Left colon (tissue), 2 donors: ENCODE measurements around the gene TRPM2. TPM values are rescaled to one million over a fixed set of nuclear protein-coding genes. Genes with fewer than 3 reads are reported as not detected.

ENCODE experiments used
- ATAC-seq: fragments of 200-7000 bp; cut with Tn5 transposase; one replicate; pipeline ENCODE4 v1.9.1; 2020; ENCODE audit warnings: mild to moderate bottlenecking, moderate library complexity
- DNase-seq, 2 donors: peaks; one replicate each; pipeline ENCODE4 v3.0.0-alpha.2; 2020
- intact Hi-C, 2 donors: fragments of 100-400 bp; cut with DNase I in 1 of 2; cut with micrococcal nuclease in 1 of 2; formaldehyde crosslinking; loops; one replicate each; pipeline versions ENCODE4 v1.11.2 to v1.14.0; 2022; cut with DNase I, micrococcal nuclease
- total RNA-seq, 2 donors: library from RNA; stranded (reverse); fragmentation: NEBNext Ultra II Directional; extraction: Animal tissue kit (Norgen Biotek cat#: 25700); gene quantifications; one replicate each; pipeline ENCODE4 v1.2.1, GENCODE V29; 2021
- donor health status: DM: no; HTN: no; CAD: no.
- donor health status: DM: yes; HTN: yes; CAD: no.

The TRPM2 gene
- total RNA-seq, 2 donors from 2014 or later, result 3.3 to 5.4 TPM

DNA sequence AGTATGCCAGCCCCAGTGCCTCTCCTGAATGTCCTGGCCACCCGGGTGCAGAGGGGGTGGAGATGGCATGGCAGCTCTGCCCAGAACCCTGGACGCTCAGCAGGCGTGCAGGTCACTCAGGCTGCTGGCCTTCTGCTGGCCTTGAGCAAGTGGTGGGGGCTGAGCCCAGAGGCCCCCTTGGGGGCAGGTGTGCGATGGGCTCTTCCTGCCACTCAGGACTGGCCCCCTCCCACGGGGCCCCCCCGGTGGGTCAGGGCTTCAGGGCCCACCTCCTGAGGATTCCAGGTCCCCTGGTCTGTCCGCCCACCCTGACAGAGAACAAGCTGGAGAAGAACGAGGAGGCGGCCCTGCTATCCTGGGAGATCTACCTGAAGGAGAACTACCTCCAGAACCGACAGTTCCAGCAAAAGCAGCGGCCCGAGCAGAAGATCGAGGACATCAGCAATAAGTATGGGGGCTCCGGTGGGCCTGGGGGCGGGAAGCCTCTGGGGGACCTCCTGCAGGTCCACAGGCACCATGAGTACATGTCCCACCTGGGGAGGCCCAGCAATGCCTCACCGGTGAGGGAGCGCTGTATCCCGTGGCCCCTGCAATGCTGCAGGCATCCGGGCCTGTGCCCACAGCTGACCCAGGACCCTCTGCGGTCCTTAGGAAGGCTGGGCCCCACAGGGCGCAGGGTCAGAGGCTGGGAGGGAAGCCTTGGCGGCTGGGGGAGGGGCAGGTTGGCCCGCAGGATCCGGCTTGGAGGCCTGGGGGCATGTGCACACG, 64.9 kb downstream of the TRPM2 start:
- intact Hi-C loops, result no loop called here
- peak in 1 of 2 donors; percentile 10 for DNase-seq
- no peak for ATAC-seq

DNA sequence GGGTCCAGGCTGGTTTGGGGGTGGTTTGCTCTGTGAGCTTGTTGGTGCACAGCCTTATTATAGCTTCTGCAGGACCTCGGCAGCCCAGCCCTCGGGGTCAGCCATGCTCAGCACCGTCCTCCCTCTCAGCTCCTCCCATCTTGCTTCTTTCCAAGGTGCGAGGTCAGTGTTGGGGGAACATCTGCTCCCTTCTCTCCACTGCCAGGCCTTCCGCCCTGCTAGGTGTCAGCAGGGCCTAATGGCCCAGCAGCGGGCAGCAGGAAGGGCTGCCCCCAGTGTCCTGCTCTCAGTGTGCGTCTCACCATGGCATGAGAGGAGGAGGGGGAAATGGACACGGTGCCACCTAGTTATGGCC, 65.4 kb downstream of the TRPM2 start:
- DNase-seq, result peak in 1 of 2 donors; percentile 16
- ATAC-seq, result no peak
- intact Hi-C loops, result no loop called here

DNA sequence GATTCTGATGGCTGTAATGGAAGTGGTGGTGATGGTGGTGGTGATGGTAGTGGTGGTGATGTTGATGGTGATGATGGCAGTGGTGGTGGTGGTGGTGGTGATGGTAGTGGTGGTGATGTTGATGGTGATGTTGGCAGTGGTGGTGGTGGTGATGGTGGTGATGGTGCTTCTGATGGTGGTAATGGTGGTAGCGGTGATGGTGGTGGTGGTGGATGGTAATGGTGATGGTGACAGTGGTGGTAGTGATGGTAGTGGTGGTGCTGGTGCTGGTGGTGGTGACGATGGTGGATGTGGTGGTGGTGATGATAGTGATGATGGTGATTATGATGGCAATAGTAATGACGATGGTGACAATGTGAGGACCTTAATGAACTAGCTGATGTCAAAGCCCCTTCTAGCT, 66.3 kb downstream of the TRPM2 start:
- no peak for ATAC-seq
- intact Hi-C loops, result no loop called here
- DNase-seq, result no peak

DNA sequence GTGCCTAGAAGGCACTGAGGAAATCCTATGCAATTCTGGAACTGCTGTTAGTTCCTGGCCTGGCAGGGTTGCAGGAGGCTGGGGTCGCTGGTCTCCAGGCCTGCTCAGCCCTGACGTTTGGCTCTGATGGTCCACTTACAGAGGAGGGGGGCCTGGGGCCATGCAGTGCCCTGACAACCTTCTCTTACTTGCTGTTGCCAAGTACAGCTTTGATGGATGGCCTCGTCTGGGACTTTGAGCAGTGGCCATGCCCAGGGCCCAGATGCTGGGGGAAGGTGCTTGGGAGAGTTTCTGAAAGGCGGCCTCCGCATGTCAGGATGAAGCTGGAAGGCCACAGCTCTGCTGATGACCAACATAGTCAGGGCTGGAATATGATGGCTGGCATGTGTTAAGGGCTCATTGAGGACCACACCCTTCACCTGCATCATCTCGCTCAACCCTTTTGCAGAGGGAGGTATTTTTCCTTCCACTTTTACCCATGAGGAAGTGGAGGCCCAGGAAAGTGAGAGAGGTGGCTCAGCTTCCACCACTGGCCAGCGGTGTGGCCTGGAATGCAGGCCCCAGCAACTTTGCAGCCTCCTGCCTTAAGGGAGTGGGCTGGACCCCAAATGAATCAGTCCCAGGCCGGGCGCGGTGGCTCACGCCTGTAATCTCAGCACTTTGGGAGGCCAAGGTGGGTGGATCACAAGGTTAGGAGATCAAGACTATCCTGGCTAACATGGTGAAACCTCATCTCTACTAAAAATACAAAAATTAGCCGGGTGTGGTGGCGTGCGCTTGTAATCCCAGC, 67.2 kb downstream of the TRPM2 start:
- ATAC-seq, result no peak
- DNase-seq, result peak in 1 of 2 donors; percentile 4
- intact Hi-C loops, result no loop called here

DNA sequence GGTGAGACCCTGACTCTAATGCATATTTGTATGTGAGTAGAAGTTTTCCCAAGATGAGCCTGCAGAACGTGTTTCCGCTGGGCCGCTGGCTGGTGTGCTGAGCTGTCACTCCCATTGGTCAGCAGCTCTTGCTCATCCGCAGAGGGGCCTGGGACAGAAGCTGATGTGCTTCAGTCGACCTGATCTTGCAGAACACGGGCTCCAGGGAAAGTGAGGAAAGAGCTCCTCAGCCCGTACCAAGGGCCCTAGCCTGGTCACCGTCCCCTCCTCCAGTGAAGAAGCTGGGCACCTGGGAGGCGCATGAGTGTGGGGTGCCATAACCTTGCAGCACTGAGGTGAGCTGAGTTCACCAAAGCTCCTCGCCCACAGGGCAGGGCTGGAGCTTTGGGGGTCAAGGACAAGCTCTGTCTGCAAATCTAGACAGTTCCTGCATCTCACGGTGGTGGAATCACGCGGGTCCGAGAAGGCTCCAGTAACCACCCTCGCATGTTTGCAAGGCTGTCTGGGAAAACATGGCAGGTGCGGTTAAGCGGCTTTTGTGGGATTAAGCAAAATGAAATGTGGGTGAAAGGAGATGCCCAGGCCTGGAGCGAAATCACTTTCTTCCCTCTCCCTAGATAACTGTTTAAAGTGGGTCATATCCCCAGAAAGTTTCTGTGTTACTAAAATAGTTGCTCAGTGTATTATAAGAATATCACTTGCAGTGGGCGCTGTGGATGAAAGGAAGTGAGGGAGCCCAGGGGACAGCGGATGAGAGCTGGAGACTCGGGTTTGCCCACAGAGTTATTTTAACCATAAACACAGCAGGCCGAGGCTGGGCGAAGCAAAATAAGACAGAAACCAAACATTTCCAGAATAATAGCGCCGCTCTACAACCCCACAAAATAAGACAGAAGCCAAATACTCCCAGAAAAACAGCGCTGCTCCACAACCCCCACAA, 68.8 kb downstream of the TRPM2 start:
- intact Hi-C loops, result no loop called here
- peak in 1 of 2 donors; percentile 16 for DNase-seq
- ATAC-seq, result no peak

DNA sequence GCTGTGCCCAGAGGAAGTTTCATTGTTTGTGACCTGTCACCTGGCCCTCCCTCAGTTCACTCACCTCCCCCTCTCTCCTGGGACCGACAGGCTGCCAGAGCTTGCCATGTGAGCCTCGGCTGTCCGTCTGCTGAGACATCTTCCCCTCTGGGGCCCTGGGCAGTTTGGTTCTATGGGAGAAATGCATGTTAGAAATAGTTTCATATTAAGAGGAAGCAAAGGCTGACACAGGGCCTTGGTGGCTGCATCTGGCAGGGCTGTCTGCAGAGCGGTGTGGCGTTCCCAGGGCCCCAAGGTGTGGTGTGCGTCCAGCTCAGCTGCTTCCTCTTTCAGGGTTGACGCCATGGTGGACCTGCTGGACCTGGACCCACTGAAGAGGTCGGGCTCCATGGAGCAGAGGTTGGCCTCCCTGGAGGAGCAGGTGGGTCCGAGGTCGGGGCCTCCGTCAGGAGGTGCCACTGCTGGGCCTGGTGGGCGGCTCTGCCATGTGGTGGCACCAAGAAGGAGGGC, 69.9 kb downstream of the TRPM2 start:
- intact Hi-C loops, result no loop called here
- DNase-seq (peak; percentile 3 to 10), ATAC-seq (no peak)

DNA sequence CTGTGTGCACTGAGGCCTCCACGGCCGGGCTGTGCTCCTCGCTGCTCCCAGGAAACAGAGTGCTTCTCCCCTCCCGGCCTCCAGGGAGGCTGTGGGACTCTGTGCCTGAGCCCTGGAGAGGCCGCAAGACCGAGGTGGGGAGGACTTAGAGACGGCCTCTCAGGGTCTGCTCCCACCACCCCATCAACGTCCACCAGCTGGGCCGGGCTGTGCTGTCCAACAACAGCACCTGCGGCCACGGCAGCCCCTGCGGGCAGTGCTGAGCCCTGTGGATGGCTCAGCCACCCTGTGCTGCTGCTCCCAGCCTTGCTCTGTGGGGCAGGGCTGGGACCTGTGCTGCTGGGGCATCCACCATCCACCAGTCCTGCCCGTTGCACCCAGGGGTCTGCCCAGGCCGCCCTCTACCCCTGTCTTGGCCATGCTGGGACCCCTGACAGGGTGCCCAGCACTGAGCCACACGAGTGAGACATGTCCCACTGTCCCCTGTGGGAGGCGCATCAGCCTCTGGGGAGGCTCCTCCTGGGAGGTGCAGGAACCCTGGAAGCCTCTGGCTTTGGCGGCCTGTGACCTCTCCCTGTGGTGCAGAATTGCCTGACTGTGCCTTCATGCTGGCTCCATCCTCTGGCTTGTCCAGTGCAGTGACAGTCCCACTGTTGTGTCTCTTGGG, 70.7 kb downstream of the TRPM2 start:
- DNase-seq (peak in 1 of 2 donors; percentile 7), ATAC-seq (no peak)
- intact Hi-C loops, result no loop called here

DNA sequence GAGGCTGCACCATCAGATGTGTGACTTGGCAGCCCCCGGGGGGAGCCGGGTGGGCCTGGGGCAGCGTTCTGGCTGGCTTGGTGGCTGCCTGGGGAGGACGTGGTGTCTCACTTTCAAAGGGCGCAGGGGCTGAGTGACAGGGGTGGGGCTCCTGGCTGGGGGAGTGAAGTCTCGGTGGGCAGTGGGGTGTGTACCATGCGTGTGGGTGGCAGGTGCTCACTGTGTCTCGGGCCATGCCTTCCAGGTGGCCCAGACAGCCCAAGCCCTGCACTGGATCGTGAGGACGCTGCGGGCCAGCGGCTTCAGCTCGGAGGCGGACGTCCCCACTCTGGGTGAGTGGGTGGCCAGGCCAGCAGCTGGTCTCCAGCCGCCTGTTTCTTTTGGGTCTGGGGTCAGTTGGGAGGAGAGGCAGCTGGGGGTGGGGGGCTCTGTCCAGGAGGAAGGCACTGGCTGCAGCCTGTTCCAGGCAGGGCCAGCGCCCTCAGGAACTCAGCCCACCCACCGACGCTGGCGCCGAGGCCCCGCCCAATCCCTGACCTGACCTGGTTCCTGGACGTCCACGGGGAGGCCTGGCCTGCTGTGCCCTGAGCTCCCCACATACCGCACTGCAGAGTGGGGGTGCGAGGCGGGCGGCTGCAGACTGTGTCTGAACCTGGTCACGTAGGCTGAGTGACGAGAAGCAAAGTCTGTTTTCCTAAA, 71.3 kb downstream of the TRPM2 start:
- intact Hi-C loops, result no loop called here
- ATAC-seq (no peak), DNase-seq (peak in 1 of 2 donors; percentile 20)

DNA sequence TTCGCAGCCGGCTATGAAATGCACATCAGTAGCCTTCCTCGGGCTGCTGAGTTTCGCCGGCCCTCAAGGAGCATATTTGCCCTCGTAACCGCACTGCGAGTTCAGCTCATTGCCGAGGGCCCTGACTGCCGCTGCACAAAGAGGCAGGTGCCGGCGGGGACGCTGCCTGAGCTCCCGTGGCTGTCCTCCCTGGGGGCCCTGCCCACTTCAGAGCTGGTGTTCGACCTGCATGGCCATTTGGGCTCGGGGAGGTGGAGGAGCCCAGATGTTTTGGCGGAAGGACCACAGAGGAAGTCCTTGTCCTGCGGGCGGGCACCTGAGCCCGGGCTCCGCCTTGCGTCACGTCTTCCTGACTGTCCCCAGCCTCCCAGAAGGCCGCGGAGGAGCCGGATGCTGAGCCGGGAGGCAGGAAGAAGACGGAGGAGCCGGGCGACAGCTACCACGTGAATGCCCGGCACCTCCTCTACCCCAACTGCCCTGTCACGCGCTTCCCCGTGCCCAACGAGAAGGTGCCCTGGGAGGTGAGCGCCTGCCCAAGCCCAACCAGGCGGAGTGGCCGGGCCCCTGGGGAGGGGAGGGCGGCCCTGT, 72.0 kb downstream of the TRPM2 start:
- DNase-seq, result peak in 1 of 2 donors; percentile 22
- ATAC-seq, result peak; percentile 32
- intact Hi-C loops, result no loop called here

DNA sequence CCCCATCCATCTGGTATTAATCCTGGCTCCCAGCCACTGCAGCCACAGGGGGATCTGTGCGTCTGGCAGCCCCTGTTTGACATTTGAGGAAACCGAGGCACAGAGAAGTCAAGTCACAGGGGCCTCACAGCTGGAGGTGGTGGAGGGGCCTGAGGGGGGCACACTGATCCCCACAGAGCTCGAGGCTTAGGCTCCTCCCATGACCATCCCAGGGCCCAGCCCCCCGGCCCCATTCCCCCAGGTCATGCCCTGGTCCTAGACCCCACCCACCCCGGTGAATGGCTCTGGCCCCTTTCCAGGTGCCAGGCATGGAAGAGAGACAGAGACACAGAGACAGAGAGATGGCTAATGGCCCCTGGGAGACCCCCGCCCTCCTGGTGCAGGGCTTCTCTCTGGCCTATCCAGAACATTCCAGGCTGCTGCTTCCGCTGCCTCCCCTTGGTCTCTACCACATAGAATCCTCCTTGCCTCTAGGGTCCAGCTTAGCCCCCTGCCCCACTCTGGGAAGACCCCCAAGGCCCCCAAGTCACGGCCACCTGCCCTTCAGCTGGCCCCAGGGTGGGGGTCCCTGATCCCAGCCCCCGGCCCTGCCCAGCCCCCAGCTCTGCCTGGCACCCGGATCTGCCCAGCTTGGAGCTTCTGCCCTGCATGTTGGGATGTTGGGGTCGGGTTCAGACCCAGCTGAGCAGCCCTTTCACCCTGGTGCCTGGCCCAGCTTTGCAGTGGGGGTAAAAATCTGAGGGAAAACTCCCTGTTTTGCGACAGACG, 72.7 kb downstream of the TRPM2 start:
- no peak for ATAC-seq
- peak in 1 of 2 donors; percentile 20 for DNase-seq
- intact Hi-C loops, result no loop called here

DNA sequence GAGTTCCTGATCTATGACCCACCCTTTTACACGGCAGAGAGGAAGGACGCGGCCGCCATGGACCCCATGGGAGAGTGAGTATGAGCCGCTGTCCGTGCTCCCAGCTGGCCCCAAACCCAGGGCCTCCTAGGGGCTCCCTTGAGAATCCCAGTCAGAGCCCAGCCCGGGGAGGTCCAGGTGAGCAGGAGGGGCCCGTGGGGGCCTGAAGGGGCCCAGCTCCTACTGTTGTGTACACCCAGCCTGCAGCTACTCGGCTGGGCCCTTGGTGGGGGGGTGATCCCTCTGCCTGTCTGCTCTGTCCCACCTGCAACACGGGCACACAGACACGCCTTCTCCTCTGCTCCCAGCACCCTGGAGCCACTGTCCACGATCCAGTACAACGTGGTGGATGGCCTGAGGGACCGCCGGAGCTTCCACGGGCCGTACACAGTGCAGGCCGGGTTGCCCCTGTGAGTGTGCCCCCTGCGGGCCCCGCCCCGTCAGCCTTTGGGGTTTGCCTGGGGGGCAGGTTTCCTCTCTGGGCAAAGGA, 73.3 kb downstream of the TRPM2 start:
- ATAC-seq, result no peak
- peak in 1 of 2 donors; percentile 23 for DNase-seq
- intact Hi-C loops, result no loop called here

DNA sequence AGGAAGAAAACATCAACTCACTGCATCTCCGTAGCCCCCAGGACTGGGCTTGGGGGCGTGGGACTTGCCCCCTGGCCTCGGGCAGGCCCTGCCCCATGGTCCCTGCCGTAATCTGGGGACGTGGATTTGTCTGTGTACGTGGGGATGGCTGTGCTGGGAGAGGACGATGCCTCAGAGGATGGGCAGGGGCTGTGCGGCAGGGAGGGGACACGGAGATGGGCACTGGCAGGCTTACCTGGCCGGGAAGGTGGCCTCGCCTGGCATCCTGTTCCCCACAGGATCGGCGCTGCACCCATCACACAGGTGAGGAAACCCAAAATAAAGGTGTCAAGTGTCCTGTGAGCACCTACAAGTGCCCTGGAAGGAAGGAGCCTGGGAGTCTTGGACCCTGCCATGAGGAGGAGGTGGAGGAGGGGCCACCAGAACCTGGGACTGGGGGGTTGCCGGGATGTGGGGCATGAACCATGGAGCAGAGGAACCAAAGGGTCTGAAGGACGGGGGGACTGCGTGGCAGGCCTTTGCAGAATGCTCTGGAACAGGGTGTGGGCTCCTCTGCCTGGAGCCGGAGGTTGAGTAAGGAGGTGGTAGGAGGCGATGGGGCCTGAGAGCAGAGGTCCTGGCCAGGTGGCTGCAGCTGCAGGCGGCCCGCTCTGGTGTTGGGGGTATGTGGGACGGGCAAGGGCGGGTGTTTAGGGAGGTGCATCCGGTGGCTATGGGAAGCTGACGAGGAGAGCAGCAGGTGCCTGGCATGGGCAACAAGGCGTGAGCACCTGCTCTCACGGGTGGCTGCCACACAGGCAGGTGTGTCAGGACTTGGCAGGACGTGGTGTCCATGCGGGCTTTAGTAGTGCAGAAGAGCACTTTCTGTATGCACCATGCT, 74.1 kb downstream of the TRPM2 start:
- ATAC-seq (peak; percentile 54), DNase-seq (peak; percentile 34 to 52)

DNA sequence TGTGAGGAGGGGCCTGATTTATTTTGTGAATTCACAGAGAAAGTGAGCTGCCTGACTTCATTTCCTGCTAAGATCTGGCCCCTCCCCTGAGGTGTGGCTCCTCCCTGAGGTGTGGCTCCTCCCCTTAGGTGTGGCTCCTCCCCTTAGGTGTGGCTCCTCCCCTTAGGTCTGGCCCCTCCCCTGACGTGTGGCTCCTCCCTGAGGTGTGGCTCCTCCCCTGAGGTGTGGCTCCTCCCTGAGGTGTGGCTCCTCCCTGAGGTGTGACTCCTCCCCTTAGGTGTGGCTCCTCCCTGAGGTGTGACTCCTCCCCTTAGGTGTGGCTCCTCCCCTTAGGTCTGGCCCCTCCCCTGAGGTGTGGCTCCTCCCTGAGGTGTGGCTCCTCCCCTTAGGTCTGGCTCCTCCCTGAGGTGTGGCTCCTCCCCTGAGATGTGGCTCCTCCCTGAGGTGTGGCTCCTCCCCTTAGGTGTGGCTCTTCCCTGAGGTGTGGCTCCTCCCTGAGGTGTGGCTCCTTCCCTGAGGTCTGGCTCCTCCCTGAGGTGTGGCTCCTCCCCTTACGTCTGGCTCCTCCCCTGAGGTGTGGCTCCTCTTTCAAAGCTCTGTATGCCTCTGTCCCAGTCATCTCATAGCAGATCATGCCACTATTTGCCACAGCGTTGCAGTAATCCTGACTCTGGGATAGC, 75.0 kb downstream of the TRPM2 start:
- DNase-seq (peak; percentile 79 to 87), ATAC-seq (peak; percentile 85)
- intact Hi-C loops, result no loop called here

More for the DNA sequence above, 74.1 kb downstream of the TRPM2 start:
- intact Hi-C loops, result no loop called here

DNA sequence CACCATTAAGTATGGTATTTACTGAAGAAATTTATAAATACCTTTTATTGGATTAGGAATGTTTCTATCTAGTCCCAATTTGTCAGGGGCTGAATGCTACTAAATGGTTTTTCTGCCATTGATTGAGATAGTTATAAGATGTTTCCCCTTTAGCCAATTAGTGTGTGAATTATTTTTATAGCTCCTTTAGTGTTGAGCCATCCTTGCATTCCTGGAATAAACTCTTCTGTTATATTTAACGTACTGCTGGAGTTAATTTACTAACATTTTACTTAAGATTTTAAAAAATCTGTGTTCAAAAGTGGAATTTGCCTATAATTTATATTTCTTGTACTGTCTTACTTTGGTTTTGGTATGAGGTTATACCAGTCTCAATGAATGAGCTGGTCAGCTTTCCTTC, 76.5 kb downstream of the TRPM2 start:
- intact Hi-C loops, result no loop called here
- DNase-seq, result no peak
- no peak for ATAC-seq

DNA sequence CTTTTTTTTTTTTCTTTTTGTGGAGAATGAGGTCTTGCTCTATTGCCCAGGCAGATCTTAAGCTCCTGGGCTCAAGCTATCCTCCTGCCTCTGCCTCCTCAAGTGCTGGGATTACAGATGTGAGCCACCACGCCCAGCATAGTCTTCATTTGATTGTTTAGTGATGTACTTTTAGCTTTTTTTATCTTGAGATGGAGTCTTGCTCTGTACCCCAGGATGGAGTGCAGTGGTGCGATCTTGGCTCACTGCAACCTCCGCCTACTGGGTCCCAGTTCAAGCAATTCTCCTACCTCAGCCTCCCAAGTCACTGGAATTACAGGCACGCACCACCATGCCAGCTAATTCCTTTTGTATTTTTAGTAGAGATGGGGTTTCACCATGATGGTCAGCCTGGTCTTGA, 77.9 kb downstream of the TRPM2 start:
- intact Hi-C loops, result no loop called here
- DNase-seq (peak in 1 of 2 donors; percentile 10), ATAC-seq (no peak)
